ENCODE measurements around the gene IZUMO2. TPM values are rescaled to one million over a fixed set of nuclear protein-coding genes. Genes with fewer than 3 reads are reported as not detected.

The IZUMO2 gene
- polyA plus RNA-seq (not detected in 3 replicates), polyA minus RNA-seq (not detected in 3 replicates)
- polyA plus RNA-seq (2011; ENCODE audit: low read depth) = not detected
- polyA plus RNA-seq (2011; cell fraction: cytosol; rRNA removed) = not detected in 2 replicates
- polyA plus RNA-seq (2011; cell fraction: nucleus; rRNA removed) = not detected in 2 replicates
- polyA plus RNA-seq (2012; ENCODE audit: low replicate concordance) = not detected in 2 replicates
- polyA minus RNA-seq (2011; cell fraction: cytosol; rRNA and poly(A)+ RNA removed) = not detected
- polyA minus RNA-seq (2011; cell fraction: nucleus; rRNA and poly(A)+ RNA removed) = not detected in 2 replicates

GRCh38 chr19:50162988-50163387 is at the start of gene IZUMO2:
IZUMO2 (minus strand) TSS chr19:50163281; CDS start chr19:50163194, 87 bp downstream.
- Histone ChIP-seq H3K27ac (ENCODE audit: control insufficient read depth, insufficient read depth, low read length) (no peak within 1 kb of the TSS), H2AFZ (ENCODE audit: control insufficient read depth, low read length) (no peak within 1 kb of the TSS), H3K4me3 (ENCODE audit: control insufficient read depth in 2 of 3, extremely low read depth in 1 of 3, insufficient read depth in 2 of 3, low read depth in 1 of 3, low read length in 3 of 3) (no peak within 1 kb of the TSS), H4K20me1 (ENCODE audit: control insufficient read depth, extremely low read depth, insufficient read depth, low read length) (no peaks in the 10 kb centered on the region), H3K79me2 (ENCODE audit: control insufficient read depth, insufficient read depth, low read length) (no peaks in the 10 kb centered on the region), H3K9ac (ENCODE audit: control insufficient read depth, extremely low read depth, insufficient read depth, low read length) (no peak within 1 kb of the TSS), H3K9me3 (ENCODE audit: control insufficient read depth, low read depth, low read length) (no peaks in the 10 kb centered on the region), H3K36me3 (ENCODE audit: control insufficient read depth in 2 of 2, extremely low read depth in 1 of 2, insufficient read depth in 2 of 2, low read length in 2 of 2) (no peaks in the 10 kb centered on the region), H3K9me1 (ENCODE audit: control insufficient read depth, extremely low read depth, insufficient read depth, low read length) (no peaks in the 10 kb centered on the region), H3K27me3 (ENCODE audit: control insufficient read depth, extremely low read depth, insufficient read depth, low read length) (no peaks in the 10 kb centered on the region), H3K4me2 (ENCODE audit: control insufficient read depth, extremely low read depth, insufficient read depth, low read depth, low read length) (no peak within 1 kb of the TSS), H3K4me1 (ENCODE audit: control insufficient read depth, extremely low read depth, insufficient read depth, low read length) (no peaks in the 10 kb centered on the region)
- DNase-seq (ENCODE audit: low read depth, low spot score) (no peak), FAIRE-seq (no peak)
- no peak for TF ChIP-seq EZH2 (IDR thresholded peaks at IDR 0.05; ENCODE audit: low read length)
- TF ChIP-seq, protein P1, sequence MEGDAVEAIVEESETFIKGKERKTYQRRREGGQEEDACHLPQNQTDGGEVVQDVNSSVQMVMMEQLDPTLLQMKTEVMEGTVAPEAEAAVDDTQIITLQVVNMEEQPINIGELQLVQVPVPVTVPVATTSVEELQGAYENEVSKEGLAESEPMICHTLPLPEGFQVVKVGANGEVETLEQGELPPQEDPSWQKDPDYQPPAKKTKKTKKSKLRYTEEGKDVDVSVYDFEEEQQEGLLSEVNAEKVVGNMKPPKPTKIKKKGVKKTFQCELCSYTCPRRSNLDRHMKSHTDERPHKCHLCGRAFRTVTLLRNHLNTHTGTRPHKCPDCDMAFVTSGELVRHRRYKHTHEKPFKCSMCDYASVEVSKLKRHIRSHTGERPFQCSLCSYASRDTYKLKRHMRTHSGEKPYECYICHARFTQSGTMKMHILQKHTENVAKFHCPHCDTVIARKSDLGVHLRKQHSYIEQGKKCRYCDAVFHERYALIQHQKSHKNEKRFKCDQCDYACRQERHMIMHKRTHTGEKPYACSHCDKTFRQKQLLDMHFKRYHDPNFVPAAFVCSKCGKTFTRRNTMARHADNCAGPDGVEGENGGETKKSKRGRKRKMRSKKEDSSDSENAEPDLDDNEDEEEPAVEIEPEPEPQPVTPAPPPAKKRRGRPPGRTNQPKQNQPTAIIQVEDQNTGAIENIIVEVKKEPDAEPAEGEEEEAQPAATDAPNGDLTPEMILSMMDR (optimal IDR thresholded peaks at IDR 0.05 in 1 of 3, IDR thresholded peaks at IDR 0.05 in 1 of 3, conservative IDR thresholded peaks at IDR 0.05 in 1 of 3; ENCODE audit: extremely low read depth in 1 of 3, insufficient read depth in 2 of 3, low read length in 3 of 3) = no peak
- dilution Hi-C loops (cut with MboI; ENCODE audit: extremely low pct_ligation_motif_present, low sequenced_read_pairs) = no loop called here

- DNase-seq (ENCODE audit: low read depth, low spot score) = no peak
- H3K27me3 ChIP-seq (ENCODE audit: control insufficient read depth, extremely low read depth, insufficient read depth, low read length) = peaks cover 3% of the 10 kb centered on the region
- FAIRE-seq = no peak
- H3K9ac ChIP-seq (ENCODE audit: control insufficient read depth, extremely low read depth, insufficient read depth, low read length) = no peak overlapping the region
- no peak overlapping the region for H3K27ac ChIP-seq (ENCODE audit: control insufficient read depth, insufficient read depth, low read length)
- dilution Hi-C loops (cut with MboI; ENCODE audit: extremely low pct_ligation_motif_present, low sequenced_read_pairs) = no loop called here
- no peaks in the 10 kb centered on the region for H3K36me3 ChIP-seq (ENCODE audit: control insufficient read depth in 2 of 2, extremely low read depth in 1 of 2, insufficient read depth in 2 of 2, low read length in 2 of 2)
- TF ChIP-seq EZH2 (IDR thresholded peaks at IDR 0.05; ENCODE audit: low read length) = no peak
- TF ChIP-seq, protein P1 (optimal IDR thresholded peaks at IDR 0.05 in 1 of 3, IDR thresholded peaks at IDR 0.05 in 1 of 3, conservative IDR thresholded peaks at IDR 0.05 in 1 of 3; ENCODE audit: extremely low read depth in 1 of 3, insufficient read depth in 2 of 3, low read length in 3 of 3) = no peak
- no peaks in the 10 kb centered on the region for H3K4me1 ChIP-seq (ENCODE audit: control insufficient read depth, extremely low read depth, insufficient read depth, low read length)
- H3K9me1 ChIP-seq (ENCODE audit: control insufficient read depth, extremely low read depth, insufficient read depth, low read length) = no peaks in the 10 kb centered on the region
- H3K4me2 ChIP-seq (ENCODE audit: control insufficient read depth, extremely low read depth, insufficient read depth, low read depth, low read length) = no peak overlapping the region
- no peaks in the 10 kb centered on the region for H4K20me1 ChIP-seq (ENCODE audit: control insufficient read depth, extremely low read depth, insufficient read depth, low read length)
- no peaks in the 10 kb centered on the region for H3K79me2 ChIP-seq (ENCODE audit: control insufficient read depth, insufficient read depth, low read length)
- no peak overlapping the region for H2AFZ ChIP-seq (ENCODE audit: control insufficient read depth, low read length)
- H3K9me3 ChIP-seq (ENCODE audit: control insufficient read depth, low read depth, low read length) = no peaks in the 10 kb centered on the region
- no peak overlapping the region for H3K4me3 ChIP-seq (ENCODE audit: control insufficient read depth in 2 of 3, extremely low read depth in 1 of 3, insufficient read depth in 2 of 3, low read depth in 1 of 3, low read length in 3 of 3)
Measured at GRCh38 chr19:50210425-50210824, 47.3 kb upstream of the IZUMO2 start.

Measured in keratinocyte (primary cell).